A673 (cell line): ENCODE data around the gene MLH3. TPM values are rescaled to one million over a fixed set of nuclear protein-coding genes. Genes with fewer than 3 reads are reported as not detected.

Experiments
- BruUV-seq: library from RNA; stranded (reverse); fragments of 400-500 nt; replicated peaks from 2 replicates; lab custom pipeline; 2021; lab: Mats Ljungman, UMichigan
- CTCF ChIA-PET: fragments of 300-600 bp; sonication (Branson Sonifier 250); formaldehyde crosslinking; loops from one replicate; lab custom pipeline; 2022; ENCODE audit warnings: antibody characterized with exemption; lab: Charles Lee
- POLR2A ChIA-PET: fragments of 300-600 bp; sonication (Branson Sonifier 250); formaldehyde crosslinking; loops from one replicate; lab custom pipeline; 2022; ENCODE audit warnings: antibody characterized with exemption; ENCODE audit not compliant: low non-redundant PET; lab: Charles Lee
- DNase-seq: peaks from one replicate; pipeline ENCODE4 v3.0.0-alpha.2; 2015; ENCODE audit warnings: low spot score
- H3K27ac ChIP-seq: fragments of 200-600 bp; sonication (generic); 2 replicates; pipeline ENCODE4 v1.5.1; 2016; ENCODE audit warnings: mixed run types, low read depth, mild to moderate bottlenecking, mixed read lengths, antibody characterized with exemption, low read length; ENCODE audit not compliant: poor library complexity, severe bottlenecking
- H3K27me3 ChIP-seq: fragments of 200-600 bp; sonication (generic); replicated peaks from 2 replicates; pipeline ENCODE4 v1.6.1; 2017; ENCODE audit warnings: mixed run types, low read depth, mild to moderate bottlenecking, mixed read lengths, antibody characterized with exemption, low read length; ENCODE audit not compliant: insufficient read depth, poor library complexity
- H3K36me3 ChIP-seq: fragments of 200-600 bp; sonication (generic); 2 replicates; pipeline ENCODE4 v1.6.1; 2016; ENCODE audit warnings: mixed run types, mild to moderate bottlenecking, mixed read lengths, antibody characterized with exemption, low read length; ENCODE audit not compliant: insufficient read depth, poor library complexity, severe bottlenecking
- H3K4me1 ChIP-seq: fragments of 200-600 bp; sonication (generic); 2 replicates; pipeline ENCODE4 v1.6.1; 2017; ENCODE audit warnings: mixed run types, mild to moderate bottlenecking, mixed read lengths, antibody characterized with exemption, low read length; ENCODE audit not compliant: insufficient read depth, poor library complexity, severe bottlenecking
- H3K4me3 ChIP-seq: fragments of 200-600 bp; sonication (generic); 2 replicates; pipeline ENCODE4 v1.5.1; 2016; ENCODE audit warnings: low read depth, mixed run types, mild to moderate bottlenecking, mixed read lengths, low read length; ENCODE audit not compliant: poor library complexity, severe bottlenecking
- H3K9me3 ChIP-seq: fragments of 200-600 bp; sonication (generic); 2 replicates; pipeline ENCODE4 v1.6.1; 2016; ENCODE audit warnings: mixed run types, low read depth, mild to moderate bottlenecking, mixed read lengths, antibody characterized with exemption, low read length; ENCODE audit not compliant: poor library complexity, severe bottlenecking
- EZH2 ChIP-seq: fragments of 200-600 bp; sonication (generic); IDR thresholded peaks from 2 replicates; pipeline ENCODE4 v1.6.1; 2017; ENCODE audit warnings: borderline replicate concordance, low read depth, mild to moderate bottlenecking, mixed read lengths, antibody characterized with exemption, low read length; ENCODE audit not compliant: poor library complexity, severe bottlenecking
- intact Hi-C: fragments of 100-400 bp; cut with micrococcal nuclease; formaldehyde crosslinking; loops from one replicate; pipeline ENCODE4 v1.10.0; 2022; ENCODE audit not compliant: unreplicated experiment
- total RNA-seq: library from RNA; stranded (reverse); gene quantifications from 2 replicates; pipeline ENCODE4 v1.2.3, GENCODE V29; 2021
- TF ChIP-seq, protein P1 (sequence below): fragments of 300-800, 200-600 bp; sonication (generic); conservative IDR thresholded peaks from 2 replicates; pipeline ENCODE4 v1.5.1; 2017; ENCODE audit warnings: low read depth, mild to moderate bottlenecking, antibody characterized with exemption, low read length, moderate library complexity, mixed read lengths

Gene MLH3
- total RNA-seq, 1 experiment from 2014 or later = 24.0 TPM

DNA sequence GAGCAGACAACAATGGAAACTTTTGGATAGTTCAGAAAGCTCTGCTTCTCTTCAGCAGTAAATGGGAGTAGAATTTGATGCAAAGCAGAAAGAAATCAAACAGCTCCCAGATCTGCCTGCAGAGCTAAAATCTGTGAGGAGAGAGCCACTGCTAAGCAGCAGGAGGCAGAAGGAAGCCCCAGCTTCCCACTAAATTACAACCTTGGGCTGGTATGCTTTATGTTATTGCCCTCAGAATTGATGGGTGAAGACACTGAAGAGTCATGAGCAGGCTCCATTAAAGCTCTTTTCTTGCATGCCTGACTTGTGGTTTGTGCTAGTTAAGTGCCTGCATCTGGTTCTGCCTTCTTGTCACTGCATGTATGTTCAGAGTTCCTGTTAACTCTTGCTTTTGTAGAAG, 26.5 kb upstream of the MLH3 start:
- ChIA-PET CTCF (no interaction called here), POLR2A (no interaction called here)

DNA sequence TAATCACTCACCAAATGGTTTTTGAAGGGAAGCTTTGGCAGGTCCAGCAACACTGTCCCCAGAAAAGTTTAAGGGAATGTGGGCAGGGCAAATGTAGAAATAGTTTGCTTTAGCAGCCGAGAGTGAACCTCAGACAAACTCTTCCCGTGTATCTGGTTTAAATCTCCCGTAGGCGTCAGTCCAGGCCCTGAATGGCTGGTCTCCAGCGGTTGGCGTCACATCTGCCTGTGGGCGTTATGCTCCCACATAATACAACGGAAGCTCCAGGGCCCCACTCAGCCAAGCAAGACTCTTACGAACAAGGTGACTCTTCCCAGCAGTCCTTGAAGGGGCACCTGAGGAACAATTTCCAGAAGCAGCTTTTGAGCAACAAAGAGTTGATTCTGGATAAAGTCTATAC, 19.1 kb upstream of the MLH3 start:
- no peak overlapping the region for H3K4me3 ChIP-seq
- BruUV-seq = no TSS peak
- CTCF ChIA-PET = interaction anchor here (0.5 kb wide), 1 partner anchor 164 kb away, joined by 3 read pairs; no protein-coding TSS in a partner anchor
- H3K27ac ChIP-seq = no peak overlapping the region
- intact Hi-C loops = no loop called here
- no peaks in the 10 kb centered on the region for H3K9me3 ChIP-seq
- no peak for DNase-seq
- POLR2A ChIA-PET = no interaction called here
- H3K27me3 ChIP-seq = no peaks in the 10 kb centered on the region
- TF ChIP-seq, protein P1, sequence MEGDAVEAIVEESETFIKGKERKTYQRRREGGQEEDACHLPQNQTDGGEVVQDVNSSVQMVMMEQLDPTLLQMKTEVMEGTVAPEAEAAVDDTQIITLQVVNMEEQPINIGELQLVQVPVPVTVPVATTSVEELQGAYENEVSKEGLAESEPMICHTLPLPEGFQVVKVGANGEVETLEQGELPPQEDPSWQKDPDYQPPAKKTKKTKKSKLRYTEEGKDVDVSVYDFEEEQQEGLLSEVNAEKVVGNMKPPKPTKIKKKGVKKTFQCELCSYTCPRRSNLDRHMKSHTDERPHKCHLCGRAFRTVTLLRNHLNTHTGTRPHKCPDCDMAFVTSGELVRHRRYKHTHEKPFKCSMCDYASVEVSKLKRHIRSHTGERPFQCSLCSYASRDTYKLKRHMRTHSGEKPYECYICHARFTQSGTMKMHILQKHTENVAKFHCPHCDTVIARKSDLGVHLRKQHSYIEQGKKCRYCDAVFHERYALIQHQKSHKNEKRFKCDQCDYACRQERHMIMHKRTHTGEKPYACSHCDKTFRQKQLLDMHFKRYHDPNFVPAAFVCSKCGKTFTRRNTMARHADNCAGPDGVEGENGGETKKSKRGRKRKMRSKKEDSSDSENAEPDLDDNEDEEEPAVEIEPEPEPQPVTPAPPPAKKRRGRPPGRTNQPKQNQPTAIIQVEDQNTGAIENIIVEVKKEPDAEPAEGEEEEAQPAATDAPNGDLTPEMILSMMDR = no peak
- no peak for TF ChIP-seq EZH2
- peaks cover 18% of the 10 kb centered on the region for H3K4me1 ChIP-seq
- H3K36me3 ChIP-seq = no peaks in the 10 kb centered on the region

More for the DNA sequence above, 26.5 kb upstream of the MLH3 start:
- H3K9me3 ChIP-seq = no peaks in the 10 kb centered on the region
- no peaks in the 10 kb centered on the region for H3K27me3 ChIP-seq
- H3K27ac ChIP-seq = no peak overlapping the region
- BruUV-seq = no TSS peak
- no peak overlapping the region for H3K4me3 ChIP-seq
- intact Hi-C loops = no loop called here
- H3K4me1 ChIP-seq = no peaks in the 10 kb centered on the region
- H3K36me3 ChIP-seq = no peaks in the 10 kb centered on the region
- DNase-seq = no peak
- TF ChIP-seq, protein P1 = no peak
- TF ChIP-seq EZH2 = no peak

DNA sequence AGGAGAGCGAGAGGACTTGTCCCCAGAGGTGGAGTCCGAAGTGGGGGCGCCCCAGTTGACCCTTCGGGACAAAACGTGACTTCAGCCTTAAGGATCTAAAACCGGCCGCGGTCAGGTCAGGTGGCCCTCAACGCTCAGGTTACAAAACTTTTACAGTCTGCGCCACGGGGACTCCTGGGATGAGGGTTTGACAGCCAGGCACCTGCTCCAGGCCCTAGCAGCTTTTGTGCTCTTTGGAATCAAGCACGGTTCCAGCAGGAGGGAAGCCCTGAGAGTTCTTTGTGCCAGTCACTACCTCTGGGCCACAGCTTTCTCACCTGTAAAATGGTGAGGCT, 18.5 kb upstream of the MLH3 start:
- intact Hi-C loops = loop anchor here (5.0 kb wide), 1 partner anchor 117 kb away; no protein-coding TSS in a partner anchor
- H3K4me3 ChIP-seq = peak overlapping the region; percentile 52
- H3K9me3 ChIP-seq = no peaks in the 10 kb centered on the region
- no peaks in the 10 kb centered on the region for H3K27me3 ChIP-seq
- TF ChIP-seq, protein P1 = no peak
- TF ChIP-seq EZH2 = no peak
- H3K4me1 ChIP-seq = peaks cover 18% of the 10 kb centered on the region
- no TSS peak for BruUV-seq
- POLR2A ChIA-PET = no interaction called here
- CTCF ChIA-PET = no interaction called here
- H3K27ac ChIP-seq = no peak overlapping the region
- DNase-seq = no peak
- H3K36me3 ChIP-seq = no peaks in the 10 kb centered on the region
